Cerebellar cortex (tissue), 1 donor: ENCODE results near the gene TP53RK.

ENCODE experiments used
- DNase-seq: peaks from one replicate; pipeline ENCODE4 v3.0.0-alpha.2; 2015; ENCODE audit warnings: low spot score

Gene TP53RK

GRCh38 chr20:46660487-46660886 lies 28.8 kb downstream of the TP53RK start:
- DNase-seq = no peak

- DNase-seq = no peak
Measured at GRCh38 chr20:46657618-46658017, 31.6 kb downstream of the TP53RK start.

- no peak for DNase-seq
Measured at GRCh38 chr20:46657137-46657536, 32.1 kb downstream of the TP53RK start.

DNA sequence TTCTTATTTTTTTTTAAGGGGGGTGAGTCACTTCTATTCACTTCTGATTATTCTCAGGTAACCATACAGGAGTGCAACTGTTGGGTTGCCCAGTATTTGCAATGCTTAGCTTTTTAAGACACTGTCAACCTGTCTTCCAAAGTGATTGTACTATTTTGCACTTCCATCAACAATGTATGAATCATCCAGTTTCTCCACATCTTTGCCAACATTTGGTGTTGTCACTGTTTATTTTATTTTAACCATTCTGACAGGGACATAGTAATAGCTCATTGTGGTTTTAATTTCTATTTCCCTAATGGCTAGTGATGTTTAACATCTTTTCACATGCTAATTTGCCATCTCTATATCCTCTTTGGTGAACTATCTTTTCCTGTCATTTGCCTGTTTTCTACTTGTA lies 36.5 kb downstream of the TP53RK start:
- DNase-seq = no peak

GRCh38 chr20:46651091-46651962 lies 37.9 kb downstream of the TP53RK start, which contains the start of gene SLC13A3:
Gene SLC13A3 (minus strand): TSS chr20:46651459. CDS start chr20:46651421, 38 bp downstream.
- DNase-seq = no peak

- no peak for DNase-seq
Measured at GRCh38 chr20:46650575-46651090, 38.6 kb downstream of the TP53RK start.

DNA sequence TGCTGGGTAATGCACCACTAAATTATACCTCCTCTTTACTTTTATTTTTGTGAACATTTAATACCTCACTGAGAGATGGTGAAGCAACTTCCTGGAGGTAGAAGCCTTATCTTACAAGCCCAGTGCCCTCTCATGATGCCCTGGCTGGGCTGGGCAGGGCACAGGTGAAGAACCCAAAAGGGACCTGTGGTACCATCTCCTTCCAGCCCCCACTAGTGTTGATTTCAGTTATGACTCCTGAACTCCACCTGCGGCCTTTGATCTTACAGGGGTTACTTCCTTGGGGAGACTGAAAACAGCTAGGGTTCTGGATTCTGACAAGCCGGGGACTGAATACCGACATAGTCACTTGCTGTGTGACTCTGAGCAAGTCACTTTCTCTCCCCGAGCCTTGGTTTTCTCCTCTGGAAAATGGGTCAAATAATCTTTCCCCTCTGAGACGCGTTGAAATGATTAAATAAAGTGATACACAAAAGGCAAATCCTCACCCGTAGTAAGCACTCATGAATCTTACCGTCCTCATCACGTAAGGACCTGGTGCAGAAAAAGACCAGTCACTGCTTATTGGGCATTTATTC lies 39.2 kb downstream of the TP53RK start:
- DNase-seq = no peak

DNA sequence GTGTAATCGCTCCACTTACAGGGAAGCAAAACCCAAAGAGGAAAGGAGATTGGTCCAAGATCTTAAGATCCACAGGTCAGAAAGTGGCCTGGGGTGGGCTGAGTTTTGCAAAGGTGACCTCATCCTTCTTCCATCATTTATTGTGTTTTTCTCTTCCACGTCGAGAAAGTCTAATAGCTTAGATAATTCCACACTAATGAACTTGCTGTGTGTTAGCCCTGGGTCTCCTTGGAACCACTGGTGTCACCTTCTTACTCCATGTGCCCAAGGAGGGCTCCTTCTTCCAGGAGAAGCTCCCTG lies 39.6 kb downstream of the TP53RK start:
- no peak for DNase-seq

GRCh38 chr20:46648903-46649649 lies 40.2 kb downstream of the TP53RK start:
- no peak for DNase-seq

GRCh38 chr20:46647469-46647868 lies 41.8 kb downstream of the TP53RK start:
- no peak for DNase-seq

- DNase-seq = no peak
Measured at GRCh38 chr20:46646659-46647380, 42.4 kb downstream of the TP53RK start.

DNA sequence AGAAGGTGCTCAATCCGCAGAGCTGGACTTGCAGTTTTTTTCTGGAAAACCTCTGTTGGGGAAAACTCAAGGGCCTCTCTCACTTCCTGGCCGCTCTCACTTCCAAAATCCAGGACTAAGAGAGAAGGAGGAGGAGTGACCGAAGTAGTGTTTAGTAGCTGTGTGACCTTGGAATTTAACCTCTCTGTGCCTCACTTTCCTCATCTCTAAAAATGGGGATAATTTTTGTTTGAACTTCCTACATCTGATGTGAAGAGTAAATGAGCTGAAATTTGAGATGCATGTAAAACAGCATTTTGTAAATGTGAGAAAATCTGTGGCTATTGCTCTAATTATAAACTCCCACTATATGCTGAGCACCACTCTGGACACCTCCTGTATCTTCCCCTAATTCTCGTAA lies 43.1 kb downstream of the TP53RK start:
- no peak for DNase-seq

GRCh38 chr20:46644733-46645132 lies 44.5 kb downstream of the TP53RK start:
- no peak for DNase-seq

DNA sequence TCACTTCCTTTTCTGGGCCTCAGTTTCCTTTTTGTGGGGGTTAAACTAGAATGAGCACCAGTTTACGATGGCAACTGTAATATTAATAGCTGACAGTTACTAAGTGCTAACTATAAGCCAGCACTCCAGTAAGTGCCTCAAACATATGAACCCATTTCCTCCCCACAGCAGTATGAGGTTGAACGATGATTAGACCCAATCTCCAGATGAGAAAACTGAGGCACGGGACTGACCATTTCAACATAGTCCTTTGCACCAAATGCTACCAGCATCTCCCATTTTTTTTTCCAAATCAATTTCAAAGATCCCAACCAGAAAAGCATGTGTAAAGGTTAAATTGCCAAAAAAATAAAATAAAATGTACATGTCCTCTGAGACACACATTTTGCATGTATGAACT lies 45.1 kb downstream of the TP53RK start:
- DNase-seq = no peak

DNA sequence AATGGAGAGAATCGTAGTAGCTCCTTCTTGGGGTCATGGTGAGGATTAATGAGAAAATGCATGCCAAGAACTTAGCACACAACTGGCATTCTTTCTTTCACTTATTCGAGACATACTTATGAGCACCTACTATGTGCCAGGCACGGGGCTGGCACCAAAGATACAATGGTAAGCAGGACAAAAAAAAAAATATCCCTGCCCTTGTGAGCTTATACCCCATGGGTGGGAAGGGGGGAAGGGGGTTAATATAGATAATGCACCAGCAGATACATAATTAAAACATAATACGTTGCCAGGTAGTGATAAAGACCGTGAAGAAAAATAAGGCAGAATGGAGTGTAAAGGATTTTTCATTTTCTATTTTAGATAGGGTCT lies 46.3 kb downstream of the TP53RK start:
- DNase-seq = no peak

DNA sequence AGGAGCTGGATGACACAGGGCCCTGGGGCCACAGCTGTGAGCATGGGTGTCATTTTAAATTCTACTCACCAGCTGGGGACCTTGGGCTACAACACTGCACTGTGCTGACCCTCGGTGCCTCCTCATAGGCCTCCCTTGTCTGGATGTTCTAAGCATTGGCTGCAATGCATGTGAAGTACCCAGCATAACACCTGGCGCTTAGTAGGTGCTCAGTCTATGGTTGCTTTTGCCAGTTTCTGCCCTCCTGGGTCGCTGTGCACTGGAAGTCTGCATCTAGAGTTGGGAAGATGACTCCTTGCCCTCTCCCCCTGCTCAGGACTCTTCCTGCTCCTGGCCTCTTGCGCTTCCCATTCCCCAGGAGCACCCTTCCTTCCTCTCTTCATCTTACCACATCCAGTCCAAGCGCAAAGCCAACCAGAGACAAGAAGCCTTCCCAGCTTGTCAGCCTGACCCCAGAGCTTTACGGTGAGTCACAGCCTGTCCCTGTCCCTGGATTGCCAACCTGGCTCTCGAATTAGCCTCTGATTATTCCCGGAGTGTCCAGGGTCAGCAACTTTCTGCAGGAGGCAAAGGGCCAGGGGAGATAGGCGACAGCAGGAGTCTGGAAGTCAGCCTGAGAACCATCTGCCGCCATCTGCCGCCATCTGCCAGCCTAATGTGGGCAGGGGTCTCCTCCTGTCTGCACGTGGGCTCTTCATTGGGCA lies 46.8 kb downstream of the TP53RK start:
- DNase-seq = peak; percentile 19

GRCh38 chr20:46641424-46641823 lies 47.8 kb downstream of the TP53RK start:
- DNase-seq = no peak

DNA sequence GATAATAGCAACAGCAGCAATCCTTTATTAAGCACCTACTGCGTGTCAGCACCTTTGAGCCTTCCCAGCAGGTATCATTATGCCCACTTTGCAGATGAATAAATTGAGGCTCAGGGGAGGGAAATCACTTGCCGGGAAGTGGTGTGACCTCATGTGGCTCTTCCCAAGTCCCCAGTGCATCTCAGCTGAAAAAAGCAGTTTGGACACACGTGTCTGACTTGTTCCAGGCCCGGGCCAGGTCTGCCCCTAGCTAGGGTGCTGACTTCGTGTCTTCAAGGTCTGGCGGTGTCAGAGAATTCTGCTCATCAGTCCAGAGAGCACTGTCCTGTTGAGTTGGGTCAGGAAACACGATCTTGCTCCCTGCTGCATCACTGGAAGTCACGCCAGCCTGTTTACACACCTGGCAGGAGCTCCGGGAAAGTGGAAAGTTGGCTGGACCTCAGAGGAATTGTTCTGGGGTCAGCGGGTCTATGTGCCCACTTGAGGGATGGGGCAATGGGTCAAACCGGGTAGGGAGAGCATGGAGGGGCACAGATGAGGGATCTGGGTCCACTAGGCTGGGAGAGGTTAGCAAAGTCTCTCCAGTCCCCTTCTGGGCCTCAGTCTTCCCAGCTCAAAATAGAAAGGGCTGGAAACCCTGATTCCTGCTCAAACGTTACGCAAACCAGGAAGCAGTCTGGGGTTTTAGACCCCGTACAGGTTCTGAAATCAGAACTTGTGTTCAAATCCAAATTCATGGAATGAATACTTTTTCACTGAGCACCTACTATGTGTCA lies 48.5 kb downstream of the TP53RK start:
- no peak for DNase-seq

DNA sequence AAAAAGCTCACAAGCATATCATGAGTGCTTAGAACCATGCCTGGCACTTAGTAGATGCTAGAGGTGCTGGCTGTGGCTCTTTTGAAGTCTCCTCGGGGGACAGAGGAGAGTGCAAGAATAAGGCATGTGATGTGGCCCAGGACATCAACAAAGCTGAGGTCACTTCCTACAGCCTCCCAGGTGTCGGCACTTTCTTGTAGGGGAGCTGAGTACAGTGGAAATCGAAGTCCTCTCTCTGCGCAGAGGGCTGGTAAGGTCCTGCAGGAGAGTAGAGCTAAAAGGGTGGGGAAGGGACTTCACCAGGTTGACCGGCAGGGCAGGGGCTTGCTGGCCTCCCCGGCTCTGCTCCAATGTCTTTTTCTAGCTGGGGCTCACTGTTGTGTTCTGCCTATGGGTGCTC lies 49.2 kb downstream of the TP53RK start:
- no peak for DNase-seq

DNA sequence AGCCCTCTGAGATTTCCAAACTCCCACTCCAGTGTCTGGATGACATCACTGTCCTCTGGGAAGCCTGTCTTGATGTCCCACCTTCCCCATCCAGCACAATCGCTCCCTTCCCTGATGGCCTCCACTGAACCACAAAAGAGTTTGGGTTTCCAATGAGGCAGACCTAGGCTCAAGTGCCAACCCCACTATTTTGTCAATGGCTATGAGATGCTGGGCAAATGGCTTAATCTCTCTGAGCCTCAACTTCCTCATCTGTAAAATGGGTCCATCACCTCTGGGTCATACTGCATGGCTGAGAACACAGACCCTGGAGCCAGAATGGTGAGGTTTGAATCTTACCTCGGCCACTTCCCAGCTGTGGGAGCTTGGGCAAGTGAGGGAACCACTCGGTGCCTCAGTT lies 49.7 kb downstream of the TP53RK start:
- DNase-seq = no peak

GRCh38 chr20:46638898-46639274 lies 50.4 kb downstream of the TP53RK start:
- no peak for DNase-seq
